HCT116 (cell line): Measurements from ENCODE around the gene UBA6. TPM values are rescaled to one million over a fixed set of nuclear protein-coding genes. Genes with fewer than 3 reads are reported as not detected.

Source experiments
- ATAC-seq: fragments of 200-7000 bp; cut with Tn5 transposase; 2 replicates; pipeline ENCODE4 v1.9.1; 2020; ENCODE audit warnings: mild to moderate bottlenecking, moderate library complexity
- BruUV-seq: library from RNA; stranded (reverse); fragments of 400-500 nt; replicated peaks from 2 replicates; lab custom pipeline; 2021; lab: Mats Ljungman, UMichigan
- CTCF ChIA-PET: fragments of 300-600 bp; sonication (Branson Sonifier 250); formaldehyde crosslinking; loops from one replicate; lab custom pipeline; 2021; ENCODE audit warnings: antibody characterized with exemption; lab: Charles Lee
- POLR2A ChIA-PET: fragments of 300-600, 350-600 bp; sonication (Branson Sonifier 250); formaldehyde crosslinking; loops from one replicate; lab custom pipeline; 2021; ENCODE audit warnings: antibody characterized with exemption; lab: Charles Lee
- RAD21 ChIA-PET, 2 experiments: fragments of 300-600 bp; sonication (Branson Sonifier 250); formaldehyde crosslinking; loops; one replicate each; lab custom pipeline; 2023; ENCODE audit warnings: low total read pairs in 2 of 2; ENCODE audit not compliant: uncharacterized antibody in 2 of 2, unreplicated experiment in 2 of 2, low non-redundant PET in 1 of 2; lab: Charles Lee
- DNase-seq: peaks from one replicate; pipeline ENCODE4 v3.0.0-alpha.2; 2010; ENCODE audit warnings: low read depth, low spot score
- H2AFZ ChIP-seq: fragments of 200-600 bp; shearing (Covaris generic), sonication (generic); 2 replicates; pipeline ENCODE4 v1.6.1; 2017; ENCODE audit warnings: low read depth, mixed run types, mixed read lengths, antibody characterized with exemption, low read length; ENCODE audit not compliant: poor library complexity, severe bottlenecking
- H3K27ac ChIP-seq: 2 replicates; pipeline ENCODE4 v1.5.1; 2012; ENCODE audit warnings: low read depth, low read length
- H3K27me3 ChIP-seq: fragments of 200-600 bp; sonication (generic); 2 replicates; pipeline ENCODE4 v1.6.1; 2016; ENCODE audit warnings: mixed run types, low read length, mixed read lengths; ENCODE audit not compliant: insufficient read depth
- H3K36me3 ChIP-seq, 2 experiments: fragments of 200-500 bp in 1 of 2; fragments of 200-600 bp in 1 of 2; sonication (Bioruptor generic) in 1 of 2; sonication (generic) in 1 of 2; 2 replicates each; pipeline versions ENCODE4 v1.5.1 to v1.6.1; 2014 to 2016; ENCODE audit warnings: low read length in 2 of 2, inconsistent platforms in 1 of 2, mixed read lengths in 1 of 2, mixed run types in 1 of 2; ENCODE audit not compliant: insufficient read depth in 2 of 2, control insufficient read depth in 1 of 2
- H3K4me1 ChIP-seq, 2 experiments: fragments of 200-600 bp in 1 of 2; sonication (generic) in 1 of 2; 2 replicates each; pipeline versions ENCODE4 v1.5.1 to v1.6.1; 2012 to 2017; ENCODE audit warnings: low read length in 2 of 2, inconsistent platforms in 1 of 2, mild to moderate bottlenecking in 1 of 2, mixed read lengths in 1 of 2, mixed run types in 1 of 2, moderate library complexity in 1 of 2; ENCODE audit not compliant: insufficient read depth in 2 of 2, control insufficient read depth in 1 of 2
- H3K4me2 ChIP-seq: fragments of 200-600 bp; sonication (generic); 2 replicates; pipeline ENCODE4 v1.6.1; 2017; ENCODE audit warnings: mixed run types, low read length, mixed read lengths
- H3K4me3 ChIP-seq, 2 experiments: fragments of 200-600 bp in 1 of 2; sonication (generic) in 1 of 2; replicated peaks in 1 of 2; 2 replicates each; pipeline ENCODE4 v1.5.1; 2011 to 2016; ENCODE audit warnings: low read length in 2 of 2, control low read depth in 1 of 2, low read depth in 1 of 2, mild to moderate bottlenecking in 1 of 2, mixed read lengths in 1 of 2, mixed run types in 1 of 2
- H3K79me2 ChIP-seq: fragments of 200-600 bp; sonication (generic); 2 replicates; pipeline ENCODE4 v1.6.1; 2017; ENCODE audit warnings: mild to moderate bottlenecking, mixed run types, low read length, moderate library complexity, mixed read lengths; ENCODE audit not compliant: insufficient read depth
- H3K9ac ChIP-seq: fragments of 200-600 bp; sonication (generic); 2 replicates; pipeline ENCODE4 v1.6.1; 2016; ENCODE audit warnings: low read length, mixed read lengths
- H3K9me2 ChIP-seq: fragments of 200-600 bp; sonication (generic), shearing (Covaris generic); 2 replicates; pipeline ENCODE4 v1.6.1; 2017; ENCODE audit warnings: mixed run types, mild to moderate bottlenecking, moderate library complexity; ENCODE audit not compliant: insufficient read depth
- H3K9me3 ChIP-seq, 2 experiments: fragments of 200-500 bp in 1 of 2; fragments of 200-600 bp in 1 of 2; sonication (Bioruptor generic) in 1 of 2; sonication (generic) in 1 of 2; 2 replicates each; pipeline ENCODE4 v1.6.1; 2014 to 2017; ENCODE audit warnings: low read length in 2 of 2, mixed read lengths in 2 of 2, inconsistent platforms in 1 of 2, low read depth in 1 of 2, mild to moderate bottlenecking in 1 of 2, mixed run types in 1 of 2, moderate library complexity in 1 of 2; ENCODE audit not compliant: control insufficient read depth in 1 of 2, insufficient read depth in 1 of 2
- H4K20me1 ChIP-seq: fragments of 200-600 bp; sonication (generic), shearing (Covaris generic); 2 replicates; pipeline ENCODE4 v1.6.1; 2017; ENCODE audit warnings: mixed run types, mild to moderate bottlenecking, moderate library complexity; ENCODE audit not compliant: insufficient read depth
- ATF3 ChIP-seq: IDR thresholded peaks from 2 replicates; pipeline ENCODE4 v1.6.1; 2012
- CBX3 ChIP-seq: IDR thresholded peaks from 2 replicates; pipeline ENCODE4 v1.6.1; 2012; ENCODE audit warnings: low read depth
- CTCF ChIP-seq, 3 experiments: fragments of 200-600 bp in 1 of 3; sonication (generic) in 1 of 3; IDR thresholded peaks in 2 of 3; conservative IDR thresholded peaks in 1 of 3; 2 replicates each; pipeline ENCODE4 v1.5.1; 2012 to 2017; ENCODE audit warnings: low read depth in 2 of 3, low read length in 2 of 3, antibody characterized with exemption in 1 of 3, borderline replicate concordance in 1 of 3, control low read depth in 1 of 3, mild to moderate bottlenecking in 1 of 3, mixed read lengths in 1 of 3, mixed run types in 1 of 3, moderate library complexity in 1 of 3; ENCODE audit not compliant: insufficient read depth in 1 of 3
- ELF1 ChIP-seq: IDR thresholded peaks from 2 replicates; pipeline ENCODE4 v1.6.1; 2012; ENCODE audit warnings: low read depth, borderline replicate concordance
- EZH2 ChIP-seq: fragments of 200-600 bp; sonication (generic); IDR thresholded peaks from 2 replicates; pipeline ENCODE4 v1.6.1; 2017; ENCODE audit warnings: antibody characterized with exemption, mixed run types
- FOSL1 ChIP-seq: IDR thresholded peaks from 2 replicates; pipeline ENCODE4 v1.6.1; 2012; ENCODE audit warnings: low read depth
- JUND ChIP-seq: IDR thresholded peaks from 2 replicates; pipeline ENCODE4 v1.6.1; 2012
- MAX ChIP-seq: IDR thresholded peaks from 2 replicates; pipeline ENCODE4 v1.6.1; 2012
- REST ChIP-seq: IDR thresholded peaks from 2 replicates; pipeline ENCODE4 v1.6.1; 2012; ENCODE audit warnings: low read depth
- SP1 ChIP-seq: IDR thresholded peaks from 2 replicates; pipeline ENCODE4 v1.6.1; 2012; ENCODE audit warnings: low read depth
- TCF7L2 ChIP-seq: IDR thresholded peaks from 2 replicates; pipeline ENCODE4 v1.7.0; 2011; ENCODE audit warnings: borderline replicate concordance, inconsistent platforms; ENCODE audit not compliant: insufficient read depth, insufficient read length; ENCODE audit errors: extremely low read depth
- ZBTB33 ChIP-seq: IDR thresholded peaks from 2 replicates; pipeline ENCODE4 v1.6.1; 2011; ENCODE audit warnings: mild to moderate bottlenecking, low read length, moderate library complexity; ENCODE audit not compliant: insufficient replicate concordance; ENCODE audit errors: extremely low read depth
- ZFX ChIP-seq: fragments of 450-650 bp; IDR thresholded peaks from 2 replicates; pipeline ENCODE4 v1.6.1; 2017
- ZNF274 ChIP-seq: fragments of 200-500 bp; sonication (Bioruptor generic); IDR thresholded peaks from 2 replicates; pipeline ENCODE4 v1.6.1; 2014; ENCODE audit warnings: mild to moderate bottlenecking, low read depth, low read length, inconsistent platforms
- intact Hi-C: fragments of 100-400 bp; cut with micrococcal nuclease; formaldehyde crosslinking; loops from 2 replicates; pipeline ENCODE4 v1.10.0; 2022
- total RNA-seq: library from RNA; stranded (reverse); gene quantifications from one replicate; pipeline ENCODE4 v1.2.1, GENCODE V29; 2021; ENCODE audit not compliant: unreplicated experiment

Gene UBA6
- total RNA-seq, 1 experiment from 2014 or later = 98.9 TPM

GRCh38 chr4:67568820-67569219 lies 132.1 kb downstream of the UBA6 start (continued):
- no peak for TF ChIP-seq REST
- no peak for TF ChIP-seq ZFX
- no peak for TF ChIP-seq ATF3
- TF ChIP-seq SP1 = no peak
- no peak for TF ChIP-seq FOSL1

- no peaks in the 10 kb centered on the region for H3K79me2 ChIP-seq
- CTCF ChIA-PET = no interaction called here
- H3K36me3 ChIP-seq = no peaks in the 10 kb centered on the region
- no peaks in the 10 kb centered on the region for H3K9me3 ChIP-seq
- no peak overlapping the region for H3K27ac ChIP-seq
- ATAC-seq = no peak
- no peak overlapping the region for H2AFZ ChIP-seq
- POLR2A ChIA-PET = no interaction called here
- H3K27me3 ChIP-seq = no peaks in the 10 kb centered on the region
- H3K4me1 ChIP-seq = no peaks in the 10 kb centered on the region
- no peak for DNase-seq
- H3K9me2 ChIP-seq = no peaks in the 10 kb centered on the region
- H4K20me1 ChIP-seq = no peaks in the 10 kb centered on the region
- intact Hi-C loops = no loop called here
- H3K4me3 ChIP-seq = no peak overlapping the region
- no TSS peak for BruUV-seq
- H3K9ac ChIP-seq = no peak overlapping the region
- H3K4me2 ChIP-seq = no peak overlapping the region
- RAD21 ChIA-PET = no interaction called here
- TF ChIP-seq JUND = no peak
- no peak for TF ChIP-seq ZBTB33
- TF ChIP-seq ELF1 = no peak
- TF ChIP-seq TCF7L2 = no peak
- TF ChIP-seq MAX = no peak
- no peak for TF ChIP-seq ZNF274
- no peak for TF ChIP-seq EZH2
- TF ChIP-seq CBX3 = no peak
- no peak for TF ChIP-seq CTCF (IDR thresholded peaks at IDR 0.05 in 2 of 3, conservative IDR thresholded peaks at IDR 0.05 in 1 of 3; ENCODE audit: borderline replicate concordance in 1 of 3, insufficient read depth in 1 of 3, low read depth in 2 of 3, low read length in 2 of 3)
- no peak for TF ChIP-seq SP1
These were observed 134.6 kb downstream of the UBA6 start for GRCh38 chr4:67566335-67566734.
